ENCODE results near the gene NR2F1-AS1. TPM values are rescaled to one million over a fixed set of nuclear protein-coding genes. Genes with fewer than 3 reads are reported as not detected.

Gene NR2F1-AS1
- polyA plus RNA-seq, 1 donor (not counting 4 experiments of a cell fraction or from before 2014, with no cell fraction given): 0.25 TPM

DNA sequence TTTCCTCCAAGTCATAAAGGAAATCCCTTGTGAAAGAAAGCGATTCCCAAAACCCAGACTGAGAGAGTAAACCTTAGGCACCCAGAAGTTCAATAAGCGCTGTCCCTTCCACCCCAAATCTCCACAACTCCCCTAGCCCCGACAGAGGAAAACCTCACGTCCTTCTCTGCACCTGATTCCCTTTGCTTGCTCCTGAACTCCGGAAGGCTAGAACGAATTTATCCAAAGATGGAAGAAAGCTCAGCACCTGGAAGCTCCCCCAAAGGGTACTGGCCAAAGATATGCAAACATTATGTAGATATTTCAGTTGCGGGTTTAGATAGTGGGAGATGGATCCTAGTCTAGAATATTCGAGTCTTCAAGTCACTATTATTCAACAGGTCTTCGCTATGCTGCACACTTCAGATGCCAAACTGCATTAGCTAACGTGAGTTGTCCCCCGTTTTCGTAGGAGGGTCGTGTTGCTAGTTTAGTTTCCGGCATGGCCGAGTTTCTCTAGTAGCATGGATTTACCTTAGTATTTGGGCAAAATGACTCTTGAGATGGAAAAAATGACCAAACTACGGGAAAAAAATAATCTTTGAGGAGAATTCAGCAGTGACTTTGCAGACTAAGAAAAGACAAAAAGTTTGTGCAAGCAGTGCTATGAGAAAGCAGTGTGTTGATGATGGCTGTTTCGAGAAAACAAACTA lies 29.7 kb upstream of the NR2F1-AS1 start:
- H3K27me3 ChIP-seq (ENCODE audit: control insufficient read depth, extremely low read depth, insufficient read depth, low read length): peaks cover 70% of the 10 kb centered on the region
- H4K20me1 ChIP-seq (ENCODE audit: control insufficient read depth, extremely low read depth, insufficient read depth, low read length): peaks cover 5% of the 10 kb centered on the region
- H3K9ac ChIP-seq (ENCODE audit: control insufficient read depth, extremely low read depth, insufficient read depth, low read length): no peak overlapping the region
- no peak overlapping the region for H3K4me2 ChIP-seq (ENCODE audit: control insufficient read depth, extremely low read depth, insufficient read depth, low read depth, low read length)
- FAIRE-seq (no peak), DNase-seq (ENCODE audit: low read depth, low spot score) (no peak)
- no peaks in the 10 kb centered on the region for H3K36me3 ChIP-seq (ENCODE audit: control insufficient read depth in 2 of 2, extremely low read depth in 1 of 2, insufficient read depth in 2 of 2, low read length in 2 of 2)
- no peak overlapping the region for H3K27ac ChIP-seq (ENCODE audit: control insufficient read depth, insufficient read depth, low read length)
- no peaks in the 10 kb centered on the region for H3K4me1 ChIP-seq (ENCODE audit: control insufficient read depth, extremely low read depth, insufficient read depth, low read length)
- TF ChIP-seq, protein P1, sequence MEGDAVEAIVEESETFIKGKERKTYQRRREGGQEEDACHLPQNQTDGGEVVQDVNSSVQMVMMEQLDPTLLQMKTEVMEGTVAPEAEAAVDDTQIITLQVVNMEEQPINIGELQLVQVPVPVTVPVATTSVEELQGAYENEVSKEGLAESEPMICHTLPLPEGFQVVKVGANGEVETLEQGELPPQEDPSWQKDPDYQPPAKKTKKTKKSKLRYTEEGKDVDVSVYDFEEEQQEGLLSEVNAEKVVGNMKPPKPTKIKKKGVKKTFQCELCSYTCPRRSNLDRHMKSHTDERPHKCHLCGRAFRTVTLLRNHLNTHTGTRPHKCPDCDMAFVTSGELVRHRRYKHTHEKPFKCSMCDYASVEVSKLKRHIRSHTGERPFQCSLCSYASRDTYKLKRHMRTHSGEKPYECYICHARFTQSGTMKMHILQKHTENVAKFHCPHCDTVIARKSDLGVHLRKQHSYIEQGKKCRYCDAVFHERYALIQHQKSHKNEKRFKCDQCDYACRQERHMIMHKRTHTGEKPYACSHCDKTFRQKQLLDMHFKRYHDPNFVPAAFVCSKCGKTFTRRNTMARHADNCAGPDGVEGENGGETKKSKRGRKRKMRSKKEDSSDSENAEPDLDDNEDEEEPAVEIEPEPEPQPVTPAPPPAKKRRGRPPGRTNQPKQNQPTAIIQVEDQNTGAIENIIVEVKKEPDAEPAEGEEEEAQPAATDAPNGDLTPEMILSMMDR (optimal IDR thresholded peaks at IDR 0.05 in 1 of 3, IDR thresholded peaks at IDR 0.05 in 1 of 3, conservative IDR thresholded peaks at IDR 0.05 in 1 of 3; ENCODE audit: extremely low read depth in 1 of 3, insufficient read depth in 2 of 3, low read length in 3 of 3): no peak
- peak; percentile 51 for TF ChIP-seq EZH2 (IDR thresholded peaks at IDR 0.05; ENCODE audit: low read length)
- dilution Hi-C loops (cut with MboI; ENCODE audit: extremely low pct_ligation_motif_present, low sequenced_read_pairs): no loop called here
- H3K9me1 ChIP-seq (ENCODE audit: control insufficient read depth, extremely low read depth, insufficient read depth, low read length): no peaks in the 10 kb centered on the region
- H3K9me3 ChIP-seq (ENCODE audit: control insufficient read depth, low read depth, low read length): no peaks in the 10 kb centered on the region
- H3K79me2 ChIP-seq (ENCODE audit: control insufficient read depth, insufficient read depth, low read length): no peaks in the 10 kb centered on the region
- no peak overlapping the region for H3K4me3 ChIP-seq (ENCODE audit: control insufficient read depth in 2 of 3, extremely low read depth in 1 of 3, insufficient read depth in 2 of 3, low read depth in 1 of 3, low read length in 3 of 3)
- no peak overlapping the region for H2AFZ ChIP-seq (ENCODE audit: control insufficient read depth, low read length)

DNA sequence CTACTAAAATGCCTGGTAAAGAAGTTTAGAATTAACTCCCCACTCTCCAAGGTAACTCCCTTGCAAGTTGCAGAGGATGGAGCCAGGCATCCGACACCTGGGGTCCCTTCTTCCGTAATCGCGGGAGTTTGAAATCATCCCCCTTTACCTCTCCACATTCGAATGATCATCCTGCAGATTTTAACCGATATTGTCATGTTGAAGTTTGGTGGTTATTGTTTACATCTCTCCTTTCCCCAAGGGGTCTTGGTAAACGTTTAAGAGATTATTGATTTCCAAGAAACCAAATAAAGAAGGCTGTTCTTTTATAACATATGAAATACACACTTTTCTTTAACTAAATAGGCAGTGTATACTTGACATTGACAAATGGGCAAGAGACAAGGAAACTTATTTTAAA lies 28.7 kb upstream of the NR2F1-AS1 start:
- H3K9me3 ChIP-seq (ENCODE audit: control insufficient read depth, low read depth, low read length): no peaks in the 10 kb centered on the region
- H3K4me1 ChIP-seq (ENCODE audit: control insufficient read depth, extremely low read depth, insufficient read depth, low read length): no peaks in the 10 kb centered on the region
- H3K27ac ChIP-seq (ENCODE audit: control insufficient read depth, insufficient read depth, low read length): no peak overlapping the region
- no peaks in the 10 kb centered on the region for H3K9me1 ChIP-seq (ENCODE audit: control insufficient read depth, extremely low read depth, insufficient read depth, low read length)
- H3K36me3 ChIP-seq (ENCODE audit: control insufficient read depth in 2 of 2, extremely low read depth in 1 of 2, insufficient read depth in 2 of 2, low read length in 2 of 2): no peaks in the 10 kb centered on the region
- H3K27me3 ChIP-seq (ENCODE audit: control insufficient read depth, extremely low read depth, insufficient read depth, low read length): peaks cover 80% of the 10 kb centered on the region
- no peak overlapping the region for H2AFZ ChIP-seq (ENCODE audit: control insufficient read depth, low read length)
- H3K79me2 ChIP-seq (ENCODE audit: control insufficient read depth, insufficient read depth, low read length): no peaks in the 10 kb centered on the region
- dilution Hi-C loops (cut with MboI; ENCODE audit: extremely low pct_ligation_motif_present, low sequenced_read_pairs): no loop called here
- H3K9ac ChIP-seq (ENCODE audit: control insufficient read depth, extremely low read depth, insufficient read depth, low read length): no peak overlapping the region
- H4K20me1 ChIP-seq (ENCODE audit: control insufficient read depth, extremely low read depth, insufficient read depth, low read length): peaks cover 5% of the 10 kb centered on the region
- H3K4me3 ChIP-seq (ENCODE audit: control insufficient read depth in 2 of 3, extremely low read depth in 1 of 3, insufficient read depth in 2 of 3, low read depth in 1 of 3, low read length in 3 of 3): no peak overlapping the region
- DNase-seq (ENCODE audit: low read depth, low spot score) (no peak), FAIRE-seq (no peak)
- TF ChIP-seq EZH2 (IDR thresholded peaks at IDR 0.05; ENCODE audit: low read length): peak; percentile 69
- TF ChIP-seq, protein P1 (optimal IDR thresholded peaks at IDR 0.05 in 1 of 3, IDR thresholded peaks at IDR 0.05 in 1 of 3, conservative IDR thresholded peaks at IDR 0.05 in 1 of 3; ENCODE audit: extremely low read depth in 1 of 3, insufficient read depth in 2 of 3, low read length in 3 of 3): no peak
- no peak overlapping the region for H3K4me2 ChIP-seq (ENCODE audit: control insufficient read depth, extremely low read depth, insufficient read depth, low read depth, low read length)

Data from keratinocyte (primary cell).